ENCODE data around the gene PRR13. TPM values are rescaled to one million over a fixed set of nuclear protein-coding genes. Genes with fewer than 3 reads are reported as not detected.

Gene PRR13
- total and polyA plus RNA-seq, 9 of the 15 experiments (the other 6 are each of a cell fraction or from before 2014, with no cell fraction given) = 117 to 835 (median 285) TPM

GRCh38 chr12:53419756-53420155 is 21.8 kb upstream of the PRR13 start:
- no peak overlapping the region for H3K27ac ChIP-seq (ENCODE audit: extremely low read depth, low read depth, low read length)
- POLR2A ChIA-PET = interaction anchor here (1.2 kb wide), 1 partner anchor 46 kb away, joined by 3 read pairs; no protein-coding TSS in a partner anchor
- no peaks in the 10 kb centered on the region for H3K27me3 ChIP-seq (ENCODE audit: control insufficient read depth in 2 of 2, insufficient read depth in 2 of 2, low read length in 2 of 2)
- no peaks in the 10 kb centered on the region for H4K20me1 ChIP-seq (replicated peaks; ENCODE audit: control insufficient read depth, insufficient read depth, low read length)
- H3K9me3 ChIP-seq (replicated peaks; ENCODE audit: control insufficient read depth, insufficient read depth, low read depth, low read length) = no peaks in the 10 kb centered on the region
- WGBS (ENCODE audit: insufficient coverage, low coverage, missing lambda C conversion rate) = 71% methylated on average over 2 of the region's 2 CpGs
- peaks cover 30 to 39% of the 10 kb centered on the region in 2 experiments for H3K4me1 ChIP-seq (replicated peaks in 1 of 2; ENCODE audit: control insufficient read depth in 2 of 2, insufficient read depth in 2 of 2, low read length in 2 of 2)
- no peak for DNase-seq (ENCODE audit: extremely low read depth in 1 of 4, low spot score in 3 of 4)
- no TSS peak for BruUV-seq (replicated peaks)
- CTCF ChIA-PET (ENCODE audit: low intra/inter-chr PET ratio) = interaction anchor here (3.6 kb wide), 1 partner anchor 66 kb away, joined by 43 read pairs; no protein-coding TSS in a partner anchor
- intact Hi-C loops (cut with micrococcal nuclease) (loop anchor here (2.0 to 10.0 kb wide), 3 partner anchors 39 to 95 kb away; partner anchors contain the start of genes AAAS, NPFF and SP1), in situ Hi-C loops (cut with MboI) (loop anchor here (5.0 kb wide), 1 partner anchor 62 kb away; no protein-coding TSS in a partner anchor)
- no peak overlapping the region for H3K9ac ChIP-seq (ENCODE audit: insufficient read depth in 1 of 2, low read depth in 2 of 2, low read length in 2 of 2)
- H3K4me2 ChIP-seq (ENCODE audit: insufficient read depth, low read length) = no peak overlapping the region
- H3K4me3 ChIP-seq = no peak overlapping the region
- no peaks in the 10 kb centered on the region for H3K9me1 ChIP-seq (ENCODE audit: control insufficient read depth, insufficient read depth, low read length)
- no peaks in the 10 kb centered on the region for H3K36me3 ChIP-seq (ENCODE audit: control insufficient read depth, insufficient read depth, low read length)
- no peak for FAIRE-seq
- no peak overlapping the region for H2AFZ ChIP-seq (ENCODE audit: low read depth, low read length)
- H3K79me2 ChIP-seq (ENCODE audit: control insufficient read depth, insufficient read depth, low read length) = peaks cover 3% of the 10 kb centered on the region; the same call in 1 of the 3 replicates
- no peak for ATAC-seq
- TF ChIP-seq, protein P1, sequence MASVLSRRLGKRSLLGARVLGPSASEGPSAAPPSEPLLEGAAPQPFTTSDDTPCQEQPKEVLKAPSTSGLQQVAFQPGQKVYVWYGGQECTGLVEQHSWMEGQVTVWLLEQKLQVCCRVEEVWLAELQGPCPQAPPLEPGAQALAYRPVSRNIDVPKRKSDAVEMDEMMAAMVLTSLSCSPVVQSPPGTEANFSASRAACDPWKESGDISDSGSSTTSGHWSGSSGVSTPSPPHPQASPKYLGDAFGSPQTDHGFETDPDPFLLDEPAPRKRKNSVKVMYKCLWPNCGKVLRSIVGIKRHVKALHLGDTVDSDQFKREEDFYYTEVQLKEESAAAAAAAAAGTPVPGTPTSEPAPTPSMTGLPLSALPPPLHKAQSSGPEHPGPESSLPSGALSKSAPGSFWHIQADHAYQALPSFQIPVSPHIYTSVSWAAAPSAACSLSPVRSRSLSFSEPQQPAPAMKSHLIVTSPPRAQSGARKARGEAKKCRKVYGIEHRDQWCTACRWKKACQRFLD (CRISPR knock-in tag; IDR thresholded peaks at IDR 0.05) = no peak
- TF ChIP-seq TRIM24 (IDR thresholded peaks at IDR 0.05) = no peak
- TF ChIP-seq ZNF354B (CRISPR knock-in tag; IDR thresholded peaks at IDR 0.05) = no peak
- TF ChIP-seq ZFPM2 (CRISPR knock-in tag; IDR thresholded peaks at IDR 0.05) = no peak
- TF ChIP-seq, protein P2, sequence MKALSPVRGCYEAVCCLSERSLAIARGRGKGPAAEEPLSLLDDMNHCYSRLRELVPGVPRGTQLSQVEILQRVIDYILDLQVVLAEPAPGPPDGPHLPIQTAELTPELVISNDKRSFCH (CRISPR knock-in tag; IDR thresholded peaks at IDR 0.05) = no peak
- TF ChIP-seq, protein P2 (tag; IDR thresholded peaks at IDR 0.05) = no peak
- TF ChIP-seq TFAM (CRISPR knock-in tag; conservative IDR thresholded peaks at IDR 0.05) = no peak
- TF ChIP-seq ZNF431 (CRISPR knock-in tag; IDR thresholded peaks at IDR 0.05) = no peak
- TF ChIP-seq ZZZ3 (IDR thresholded peaks at IDR 0.05) = no peak
- no peak for TF ChIP-seq RFX5 (IDR thresholded peaks at IDR 0.05; ENCODE audit: low read depth, low read length)
- no peak for TF ChIP-seq PHF8 (IDR thresholded peaks at IDR 0.05; ENCODE audit: borderline replicate concordance, low read length)
- TF ChIP-seq NCOA2 (IDR thresholded peaks at IDR 0.05; ENCODE audit: partially characterized antibody in 2 of 2) = no peak
- no peak for TF ChIP-seq POLR2A (conservative IDR thresholded peaks at IDR 0.05)
- no peak for TF ChIP-seq AFF4 (CRISPR knock-in tag; IDR thresholded peaks at IDR 0.05)
- TF ChIP-seq ZBED1 (IDR thresholded peaks at IDR 0.05) = no peak
- no peak for TF ChIP-seq PML (IDR thresholded peaks at IDR 0.05; ENCODE audit: low read length)

Data from K562 (cell line).